Activated CD4-positive, alpha-beta T cell treated with anti-CD3 and anti-CD28 coated beads, Interleukin-2, amount 50 U/mL, for 16 hours (primary cell): ENCODE measurements around the gene SRR.
"Not testable (repeated sequence)": the region's sequence is repeated elsewhere in the genome, so short reads cannot be mapped to it uniquely, and the experiment has no call there.

Source experiments
- DNase-seq: peaks from one replicate; pipeline ENCODE4 v3.0.0-alpha.2; 2020

The SRR gene, protein sequence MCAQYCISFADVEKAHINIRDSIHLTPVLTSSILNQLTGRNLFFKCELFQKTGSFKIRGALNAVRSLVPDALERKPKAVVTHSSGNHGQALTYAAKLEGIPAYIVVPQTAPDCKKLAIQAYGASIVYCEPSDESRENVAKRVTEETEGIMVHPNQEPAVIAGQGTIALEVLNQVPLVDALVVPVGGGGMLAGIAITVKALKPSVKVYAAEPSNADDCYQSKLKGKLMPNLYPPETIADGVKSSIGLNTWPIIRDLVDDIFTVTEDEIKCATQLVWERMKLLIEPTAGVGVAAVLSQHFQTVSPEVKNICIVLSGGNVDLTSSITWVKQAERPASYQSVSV

DNA sequence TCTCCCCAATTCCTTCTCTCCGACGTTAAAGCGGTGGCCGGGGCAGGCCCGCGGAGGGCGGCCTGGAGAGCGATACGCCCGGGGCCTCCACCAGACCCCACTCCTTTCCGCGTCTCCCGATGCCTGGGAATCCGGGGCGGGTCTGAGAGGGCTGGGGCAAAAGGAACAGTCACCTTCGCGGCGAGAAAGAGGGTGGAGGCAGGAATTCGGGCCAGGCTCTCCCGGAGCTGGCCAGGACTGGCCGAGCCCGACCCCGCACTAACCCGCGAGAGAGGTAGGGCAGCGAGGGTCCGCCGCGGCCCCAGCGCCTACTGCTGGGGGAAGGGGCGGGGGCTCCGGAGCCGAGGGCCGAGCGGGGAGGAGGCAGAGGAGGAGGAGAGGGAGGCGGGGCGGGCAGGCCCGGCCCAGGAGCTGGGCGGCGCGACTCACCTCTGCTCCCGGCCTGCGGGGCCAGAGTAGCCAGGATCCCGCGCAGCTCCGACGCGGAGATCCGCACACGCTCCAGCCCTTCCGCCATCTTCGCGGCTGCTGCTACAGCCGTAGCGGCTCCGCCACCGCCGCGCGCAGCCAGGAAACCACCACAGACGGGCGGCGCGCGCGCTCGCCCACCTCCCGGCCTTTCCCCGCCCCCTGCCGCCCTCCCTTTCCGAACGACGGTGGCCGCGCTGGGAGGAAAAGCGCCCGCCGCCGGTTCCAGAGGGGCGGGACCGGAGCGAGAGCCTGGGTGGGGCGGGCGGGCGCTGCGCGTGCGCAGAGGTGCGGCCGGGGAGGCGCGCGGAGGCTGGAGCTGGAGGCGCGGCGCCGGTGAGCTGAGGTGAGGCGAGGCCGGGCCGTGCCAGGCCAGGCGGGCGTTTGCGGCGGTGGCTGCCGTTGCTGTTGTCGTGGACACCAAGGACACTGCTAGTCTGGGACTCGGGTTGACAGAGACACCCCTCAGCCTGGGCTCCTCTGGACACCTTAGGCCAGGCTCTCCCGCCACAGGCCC is at the start of gene SRR, which contains the start of gene SMG6:
SRR (plus strand) TSS at position 747 of the 985 bp plus-strand sequence. CDS start 11,611 bp downstream, outside the sequence.
SMG6 (minus strand) TSS at position 582 of the 985 bp plus-strand sequence; CDS start at position 517, 65 bp downstream.
- peak; percentile 94 for DNase-seq

DNA sequence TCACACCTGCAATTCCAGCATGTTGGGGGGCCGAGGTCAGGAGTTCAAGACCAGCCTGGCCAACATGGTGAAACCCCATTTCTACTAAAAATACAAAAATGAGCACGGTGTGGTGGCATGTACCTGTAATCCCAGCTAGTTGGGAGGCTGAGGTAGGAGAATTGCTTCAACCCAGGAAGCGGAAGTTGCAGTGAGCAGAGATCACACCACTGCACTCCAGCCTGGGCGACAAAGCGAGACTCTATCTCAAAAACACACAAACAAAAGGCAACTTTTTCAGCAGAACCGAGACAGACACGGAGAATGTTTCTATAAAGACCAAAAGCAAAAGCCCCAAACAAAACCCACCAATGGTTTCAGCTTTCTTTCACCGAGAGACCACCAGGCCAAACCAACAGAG is 44.9 kb upstream of the SRR start:
- DNase-seq = not testable (repeated sequence)

DNA sequence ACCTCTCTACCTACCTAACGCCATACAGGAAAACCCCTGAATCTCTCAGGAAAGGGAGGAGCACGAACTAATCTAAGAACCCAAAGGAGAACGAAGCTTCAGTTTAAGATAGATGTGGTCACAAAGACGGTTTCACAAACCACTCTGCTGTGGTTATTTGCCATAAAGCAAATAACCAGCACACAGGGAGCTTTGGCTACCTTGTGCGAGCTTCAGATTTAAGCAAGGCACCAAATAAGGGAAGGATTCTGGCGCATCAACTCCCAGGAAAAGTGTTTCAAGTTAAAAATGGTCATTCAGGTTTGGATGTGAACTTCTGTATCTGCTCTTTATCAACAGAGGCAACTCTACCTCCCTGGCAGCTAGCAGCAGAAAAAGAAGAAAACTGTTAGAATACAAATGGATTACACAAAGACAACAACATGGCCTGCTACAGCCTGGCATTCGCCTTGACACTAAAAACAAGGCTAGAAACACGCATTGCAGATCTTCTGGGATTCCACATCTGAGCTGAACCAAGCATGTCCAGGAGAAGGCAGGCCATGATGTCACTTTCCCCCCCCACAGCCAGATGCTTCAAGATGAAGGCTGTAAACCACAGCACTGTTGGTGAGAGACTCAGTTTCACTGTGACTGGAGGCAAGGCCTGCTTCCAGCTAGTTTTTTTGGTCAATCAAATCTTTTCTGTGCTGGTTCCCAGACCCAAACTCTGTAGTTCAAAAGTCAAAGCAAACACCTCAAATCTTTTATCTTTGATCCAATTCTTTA is 43.8 kb upstream of the SRR start:
- DNase-seq = peak; percentile 90

DNA sequence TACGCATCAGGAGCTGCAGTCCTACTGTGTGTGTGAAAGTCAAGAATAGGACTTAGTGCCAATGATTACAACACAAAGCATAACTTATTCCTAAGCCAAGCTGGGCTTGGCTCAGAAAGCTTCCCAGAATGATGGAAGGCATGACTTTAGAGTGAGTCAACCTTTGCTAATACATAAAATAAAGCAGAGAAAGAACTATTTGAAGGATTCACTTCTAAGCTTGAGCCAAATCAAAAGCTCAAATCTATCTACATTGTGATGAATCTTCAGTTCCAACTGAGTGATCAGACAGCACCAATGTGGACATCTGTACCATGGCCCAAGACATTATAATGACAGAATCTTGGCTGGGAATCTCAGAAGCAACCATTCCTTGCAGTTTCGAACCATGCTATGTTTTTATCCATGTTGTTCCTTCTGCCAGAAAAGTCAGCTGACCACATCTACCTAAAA is 41.6 kb upstream of the SRR start:
- no peak for DNase-seq

DNA sequence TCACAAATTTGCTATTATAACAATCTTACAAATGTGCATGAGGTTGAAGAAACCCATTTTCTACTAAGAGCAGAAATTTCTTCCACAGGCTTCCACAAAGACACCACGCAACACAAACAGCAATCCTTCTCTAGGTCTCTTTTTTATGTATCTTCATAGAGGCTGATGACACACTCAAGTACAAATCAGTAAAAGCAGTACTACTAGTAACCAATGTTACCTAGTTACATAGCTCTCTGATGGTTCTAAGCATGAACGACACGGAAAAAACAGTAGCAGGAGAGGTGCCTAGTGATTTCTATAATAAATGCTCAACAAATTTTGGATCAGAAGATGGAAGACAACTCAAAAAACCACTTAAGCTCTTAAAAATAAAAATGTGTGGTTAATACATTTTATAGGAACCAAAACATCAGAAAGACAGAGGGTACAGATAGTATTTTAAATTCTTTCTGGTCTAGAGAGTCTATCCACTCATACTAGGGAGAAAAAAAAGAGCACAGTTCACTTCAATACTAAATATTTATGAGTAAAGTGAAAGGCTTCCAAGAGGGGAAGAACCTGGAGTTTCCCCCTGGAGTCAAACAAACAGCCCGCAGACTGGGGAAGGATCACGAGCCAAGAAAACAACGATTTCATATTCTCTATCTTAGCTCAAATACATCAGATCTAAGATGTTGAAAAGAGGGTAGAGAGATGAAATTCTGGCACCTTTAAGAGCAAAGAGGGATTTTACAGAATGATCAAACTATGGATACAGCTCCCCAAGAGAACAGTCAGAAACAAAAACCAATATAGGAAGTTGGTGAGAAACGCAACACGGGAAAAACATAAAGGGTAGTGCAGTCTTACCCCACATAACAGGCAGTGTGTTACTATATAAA is 40.3 kb upstream of the SRR start:
- DNase-seq = peak; percentile 54

DNA sequence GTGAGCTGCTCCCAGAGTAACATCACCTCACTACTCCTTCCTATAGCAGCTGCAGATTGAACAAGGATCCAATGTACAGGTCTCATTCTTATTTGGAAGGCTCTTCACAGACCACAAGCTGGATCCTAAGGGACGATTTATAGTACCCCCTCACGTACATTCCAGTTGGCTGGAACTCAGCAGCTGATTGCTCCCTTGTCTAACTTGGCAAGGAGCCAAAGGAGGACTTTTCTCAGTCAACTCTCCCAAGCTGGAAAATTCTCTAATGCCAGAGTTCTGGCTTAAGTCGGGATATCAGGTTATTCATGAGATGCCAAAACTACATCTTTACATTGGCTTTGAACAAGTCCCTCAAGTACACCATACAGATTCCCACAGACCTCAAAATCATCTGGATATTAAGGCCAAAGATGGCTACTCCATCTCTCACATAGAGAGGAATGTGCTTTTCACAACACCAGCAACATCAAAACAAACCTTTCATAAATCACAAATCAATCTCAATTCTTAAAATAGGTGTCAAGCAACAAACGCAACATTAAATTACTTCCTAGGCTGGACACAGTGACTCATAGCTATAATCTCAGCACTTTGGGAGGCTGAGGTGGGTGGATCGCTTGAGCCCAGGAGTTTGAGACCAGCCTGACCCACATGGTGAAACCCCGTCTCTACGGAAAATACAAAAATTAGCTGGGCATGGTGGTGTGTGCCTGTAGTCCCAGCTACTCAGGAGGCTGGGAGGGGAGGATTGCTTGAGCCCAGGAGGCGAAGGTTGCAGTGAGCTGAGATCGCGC is 39.5 kb upstream of the SRR start:
- DNase-seq = no peak

DNA sequence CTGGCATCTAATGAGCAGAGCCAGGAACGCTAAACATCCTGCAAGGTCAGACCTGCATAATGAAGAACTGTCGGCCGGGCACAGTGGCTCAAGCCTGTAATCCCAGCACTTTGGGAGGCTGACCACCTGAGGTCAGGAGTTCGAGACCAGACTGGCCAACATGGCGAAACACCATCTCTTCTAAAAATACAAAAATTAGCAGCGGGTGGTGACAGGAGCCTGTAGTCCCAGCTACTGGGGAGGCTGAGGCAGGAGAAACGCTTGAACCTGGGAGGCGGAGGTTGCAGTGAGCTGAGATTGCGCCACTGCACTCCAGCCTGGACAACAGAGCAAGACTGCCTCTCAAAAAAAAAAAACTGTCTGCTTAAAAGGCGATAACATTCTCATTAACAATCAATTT is 38.6 kb upstream of the SRR start:
- DNase-seq = not testable (repeated sequence)

DNA sequence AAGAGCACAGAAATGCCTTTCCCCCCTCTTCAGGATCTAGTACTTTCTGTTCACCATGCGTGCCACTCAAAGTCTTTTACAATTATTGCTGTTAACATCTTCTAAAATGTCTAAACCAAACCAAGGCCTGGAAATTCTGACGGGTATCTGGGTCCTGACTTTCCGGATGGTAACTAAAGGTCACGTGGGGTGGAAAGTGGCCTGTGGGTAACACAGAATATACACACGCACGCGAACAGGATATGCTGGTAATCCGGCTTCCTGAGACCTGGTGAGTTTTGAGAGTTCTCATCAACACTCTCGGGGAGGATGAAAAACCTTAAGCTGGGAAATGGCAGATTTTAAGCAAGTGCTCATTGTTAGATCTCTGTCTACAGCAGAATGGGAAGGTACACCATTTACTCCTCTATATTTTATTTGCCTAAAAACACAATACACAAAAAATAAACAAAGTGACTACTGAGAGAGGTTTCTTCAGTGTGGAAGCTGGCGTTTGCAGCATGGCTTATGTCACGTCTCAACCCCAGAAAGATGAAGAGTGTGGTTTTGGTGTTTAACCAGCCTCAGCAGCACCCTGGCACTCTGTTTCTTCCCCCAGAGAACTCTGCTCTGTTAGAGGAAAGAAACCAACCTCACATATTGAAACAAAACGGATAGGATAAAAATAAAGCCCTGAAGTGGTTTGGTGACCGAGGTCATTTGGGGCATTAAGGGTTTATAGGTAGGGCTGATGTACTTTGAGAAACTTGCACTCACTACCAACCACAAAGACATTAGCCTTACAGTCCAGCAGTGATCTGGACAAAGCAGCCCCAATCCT is 37.5 kb upstream of the SRR start:
- peak; percentile 96 for DNase-seq

DNA sequence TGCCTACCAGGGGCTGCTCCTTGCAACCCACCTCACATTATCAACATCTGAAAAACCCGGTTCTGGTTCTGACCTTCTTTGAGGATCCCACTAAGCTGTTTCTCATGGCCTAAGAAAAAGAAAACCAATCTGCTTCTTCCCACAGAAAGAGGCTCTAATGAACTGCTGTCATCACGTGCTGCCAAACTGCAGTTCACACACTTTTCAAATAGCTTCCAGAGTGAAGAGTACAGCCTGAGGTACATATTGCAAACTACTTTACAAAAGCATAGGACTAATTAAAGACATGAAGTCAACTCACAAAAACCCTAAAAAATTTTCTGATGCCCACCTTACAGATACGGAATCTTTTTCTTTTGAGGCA is 36.9 kb upstream of the SRR start:
- DNase-seq = no peak

DNA sequence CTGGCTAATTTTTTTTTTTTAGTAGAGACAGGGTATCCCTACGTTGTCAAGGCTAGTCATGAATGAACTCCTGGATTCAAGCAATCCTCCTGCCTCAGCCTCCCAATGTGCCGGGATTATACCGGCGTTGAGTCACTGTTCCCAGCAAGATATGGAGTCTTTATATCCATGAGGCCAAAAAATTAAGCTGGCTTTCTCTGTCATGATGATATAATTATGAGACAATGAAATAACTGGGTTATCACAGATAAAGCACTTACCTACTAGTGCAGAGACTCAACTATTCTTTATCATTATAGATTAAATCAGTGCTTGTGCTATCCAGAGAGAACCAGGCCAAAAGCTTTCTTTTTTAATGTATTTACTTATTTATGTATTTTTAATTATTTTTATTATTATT is 36.4 kb upstream of the SRR start:
- no peak for DNase-seq

DNA sequence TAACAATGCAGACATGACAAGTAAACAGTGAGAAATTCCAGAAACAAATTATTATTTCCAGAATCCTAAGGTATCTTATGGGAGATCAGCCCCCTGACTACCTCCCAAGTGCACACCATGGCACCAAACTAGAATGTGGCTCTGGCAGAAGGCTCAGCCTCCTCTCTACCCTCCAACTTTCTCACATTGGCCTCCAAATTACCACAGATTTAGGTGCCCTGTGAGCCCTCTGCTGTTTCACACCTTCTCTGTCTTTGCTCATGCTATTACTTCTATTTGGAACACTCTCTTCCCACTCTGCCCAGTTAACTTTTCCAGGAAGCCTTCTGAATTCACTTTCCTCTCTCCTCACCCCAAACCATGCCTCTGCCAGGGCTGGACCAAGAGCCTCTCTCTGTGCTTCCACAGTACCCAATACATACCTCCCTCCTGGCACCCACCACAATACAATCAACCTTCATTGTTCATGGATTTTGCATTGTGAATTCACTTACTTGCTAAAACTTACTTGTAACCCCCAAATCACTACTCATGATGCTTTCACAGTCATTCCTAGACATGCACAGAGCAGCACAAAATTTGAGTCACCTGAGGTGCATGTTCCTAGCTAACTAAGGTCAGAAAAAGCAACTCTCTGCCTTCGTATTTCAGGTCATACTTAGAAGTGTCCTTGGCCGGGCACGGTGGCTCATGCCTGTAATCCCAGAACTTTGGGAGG is 31.6 kb upstream of the SRR start:
- peak; percentile 54 for DNase-seq

DNA sequence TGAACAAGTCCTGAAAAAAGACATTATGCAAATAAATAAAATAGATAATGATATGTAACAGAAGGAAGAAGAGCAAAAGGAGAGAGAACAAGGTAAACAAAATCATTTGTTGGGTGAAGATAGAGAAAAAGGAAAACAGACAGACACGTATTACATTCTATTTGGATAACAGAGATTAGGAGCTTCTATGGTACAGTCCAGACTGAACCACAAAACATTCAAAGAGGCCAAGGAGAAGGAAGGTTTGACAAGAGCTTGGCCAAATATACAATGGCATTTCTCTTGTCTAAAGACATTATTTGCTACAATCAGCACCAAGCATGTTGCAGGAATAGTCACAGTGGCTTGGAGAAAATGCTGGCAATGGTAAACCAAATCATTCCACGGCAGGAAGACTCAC is 29.3 kb upstream of the SRR start:
- DNase-seq = no peak

DNA sequence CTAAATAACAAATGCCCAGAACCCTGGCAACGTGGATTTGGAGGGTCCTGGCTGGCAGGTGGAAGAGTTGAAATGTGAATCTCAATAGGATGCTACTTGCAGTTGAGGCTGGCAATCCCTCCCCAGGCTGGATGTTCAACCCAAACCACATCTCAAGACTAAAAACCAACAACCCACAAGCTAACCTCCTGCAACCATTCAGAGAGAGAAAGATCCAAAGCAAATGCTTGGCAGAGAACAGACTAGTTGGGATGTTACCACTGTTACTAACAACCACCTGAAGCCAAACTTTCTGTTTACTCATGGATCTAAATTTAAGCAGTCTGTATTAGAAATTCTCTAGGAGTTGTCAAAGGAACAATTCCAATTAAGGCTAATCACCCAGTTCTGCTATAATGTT is 28.0 kb upstream of the SRR start:
- DNase-seq = no peak

DNA sequence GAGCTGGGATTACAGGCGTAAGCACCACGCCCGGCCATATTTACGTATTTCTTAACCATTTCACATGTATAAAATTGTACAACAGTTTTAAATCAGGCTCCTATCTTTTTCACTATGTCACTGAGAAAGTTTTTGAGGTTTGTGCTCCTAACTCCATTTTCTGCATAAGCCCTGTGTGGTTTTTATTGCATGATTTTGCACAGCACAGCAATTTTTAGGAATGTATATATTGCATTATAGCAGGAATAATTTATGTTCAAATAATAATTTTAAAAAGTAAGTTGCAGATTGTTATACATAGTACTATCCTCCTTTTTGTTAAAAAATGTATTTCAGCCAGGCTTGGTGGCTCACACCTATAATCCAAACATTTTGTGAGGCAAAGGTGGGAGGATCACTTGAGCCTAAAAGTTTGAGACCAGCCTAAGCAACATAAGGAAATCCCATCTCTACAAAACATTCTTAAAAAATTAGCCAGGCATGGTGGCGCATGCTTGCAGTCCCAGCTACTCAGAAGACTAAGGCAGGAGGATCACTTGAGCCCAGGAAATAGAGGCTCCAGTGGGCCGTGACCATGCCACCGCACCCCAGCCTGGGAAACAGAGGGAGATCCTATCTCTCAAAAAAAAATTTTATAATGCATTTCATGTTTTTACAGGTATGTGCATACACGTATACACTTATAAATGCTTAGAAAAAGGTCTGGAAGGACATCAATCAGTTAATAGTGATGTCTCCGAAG is 26.1 kb upstream of the SRR start:
- no peak for DNase-seq

DNA sequence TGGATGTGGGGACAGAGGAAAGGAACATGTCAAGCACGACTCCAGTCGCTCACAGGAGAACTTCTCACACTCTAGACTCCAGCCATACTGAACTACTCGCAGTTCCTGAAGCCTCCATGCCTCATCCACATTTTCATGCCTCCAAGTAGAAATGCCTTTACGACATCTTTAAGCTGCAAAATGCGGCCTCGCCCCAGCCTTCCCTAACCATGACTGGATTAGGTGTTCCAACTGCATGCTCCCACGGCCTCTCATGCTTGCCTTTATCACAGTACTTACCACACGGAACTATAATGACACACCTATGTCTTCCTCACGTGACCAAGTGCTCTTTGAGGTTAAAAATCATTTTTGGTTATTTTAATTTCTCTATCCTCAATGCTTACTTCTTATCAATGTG is 24.0 kb upstream of the SRR start:
- DNase-seq = no peak

DNA sequence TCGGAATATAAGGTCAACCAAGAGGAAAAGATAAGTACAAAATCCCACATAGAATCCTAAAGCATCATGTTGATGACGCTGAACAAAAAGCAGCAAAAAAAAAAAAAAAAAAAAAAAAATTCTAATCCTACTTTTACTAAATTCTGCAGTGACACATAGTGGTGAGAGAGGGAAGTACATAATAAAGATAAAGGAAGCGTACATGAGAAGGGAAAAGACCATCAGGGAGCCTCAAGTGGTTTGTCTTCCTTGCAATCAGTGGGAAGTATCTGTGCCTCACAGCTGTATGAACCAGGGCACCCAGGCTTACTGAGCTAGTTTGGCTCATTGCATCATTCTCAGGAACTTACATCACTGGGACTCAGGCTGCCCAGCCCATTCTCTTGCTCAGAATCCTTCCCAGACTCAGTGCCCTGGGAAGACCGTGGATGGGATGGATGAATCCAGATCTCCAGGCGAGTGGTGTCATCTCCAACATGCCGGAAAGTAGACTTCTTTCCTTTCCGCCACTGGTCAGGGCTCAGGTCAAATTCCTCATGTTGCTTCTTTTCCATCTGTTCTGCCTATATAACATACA is 21.4 kb upstream of the SRR start:
- peak; percentile 59 for DNase-seq

DNA sequence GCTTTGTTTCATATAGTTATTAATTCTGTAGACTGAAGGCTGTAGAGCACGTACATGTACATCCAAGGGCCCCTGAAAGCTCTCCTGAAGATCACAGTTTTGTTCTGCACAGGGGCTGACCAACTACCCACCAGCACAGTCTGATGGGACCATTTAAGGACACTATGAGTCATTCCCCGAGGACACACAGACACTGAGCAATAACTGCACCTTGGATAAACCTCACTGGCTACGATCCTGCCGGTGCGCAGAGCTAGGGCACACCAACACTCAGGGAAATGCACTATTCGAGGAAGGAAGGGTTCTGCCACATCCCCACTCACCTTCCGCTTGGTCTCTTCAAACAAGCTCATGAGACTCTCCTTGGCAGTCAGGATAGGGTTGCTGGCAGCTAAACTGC is 20.4 kb upstream of the SRR start:
- no peak for DNase-seq

DNA sequence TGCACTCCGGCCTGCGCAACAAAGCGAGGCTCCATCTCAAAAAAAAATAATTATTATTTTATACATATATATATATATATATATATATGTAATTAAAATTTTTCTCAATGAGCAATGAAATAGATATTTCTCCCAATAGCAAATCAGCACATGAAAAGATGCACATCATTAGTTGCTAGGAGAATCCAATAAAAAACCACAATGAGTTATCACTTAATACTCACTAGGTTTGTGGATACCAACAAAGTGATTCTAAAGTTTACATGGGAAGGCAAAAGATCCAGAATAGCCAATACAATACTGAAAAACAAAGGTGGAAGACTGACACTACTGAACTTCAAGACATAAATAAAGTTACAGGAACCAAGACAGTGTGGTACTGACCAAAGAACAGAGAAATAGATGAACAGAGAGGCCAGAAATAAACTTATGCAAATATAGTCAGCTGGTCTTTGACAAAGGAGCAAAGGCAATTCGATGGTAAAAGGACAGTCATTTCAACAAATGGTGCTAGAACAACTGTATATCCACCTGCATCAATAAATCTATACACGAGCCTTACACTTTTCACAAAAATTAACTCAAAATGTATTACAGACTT is 13.8 kb upstream of the SRR start:
- no peak for DNase-seq
